ENCODE data around the gene TRMT2B. TPM values are rescaled to one million over a fixed set of nuclear protein-coding genes. Genes with fewer than 3 reads are reported as not detected.
"Not testable (repeated sequence)": the region's sequence is repeated elsewhere in the genome, so short reads cannot be mapped to it uniquely, and the experiment has no call there.

TRMT2B gene
- total and polyA plus RNA-seq, 2 donors from 2014 or later = 8.6 to 24.8 TPM

DNA sequence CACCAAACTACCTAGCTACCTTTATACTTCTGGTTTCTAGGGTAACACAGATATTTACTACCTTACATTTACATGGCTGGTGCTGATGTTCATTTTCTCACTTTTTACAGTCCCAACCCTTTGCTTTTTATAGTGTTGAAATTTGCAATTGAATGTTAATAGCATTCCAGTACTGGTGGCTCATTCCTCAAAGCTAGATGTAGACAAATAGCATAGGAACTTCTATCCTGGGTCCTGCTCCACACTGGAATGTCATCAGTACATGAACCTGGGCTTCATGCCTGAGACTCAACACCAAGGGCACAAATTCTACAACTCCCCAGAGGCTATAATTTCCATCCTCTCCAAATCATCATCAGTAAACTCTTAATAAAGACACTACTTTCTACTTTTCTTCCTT lies 10.3 kb upstream of the TRMT2B start:
- TF ChIP-seq, protein P1, sequence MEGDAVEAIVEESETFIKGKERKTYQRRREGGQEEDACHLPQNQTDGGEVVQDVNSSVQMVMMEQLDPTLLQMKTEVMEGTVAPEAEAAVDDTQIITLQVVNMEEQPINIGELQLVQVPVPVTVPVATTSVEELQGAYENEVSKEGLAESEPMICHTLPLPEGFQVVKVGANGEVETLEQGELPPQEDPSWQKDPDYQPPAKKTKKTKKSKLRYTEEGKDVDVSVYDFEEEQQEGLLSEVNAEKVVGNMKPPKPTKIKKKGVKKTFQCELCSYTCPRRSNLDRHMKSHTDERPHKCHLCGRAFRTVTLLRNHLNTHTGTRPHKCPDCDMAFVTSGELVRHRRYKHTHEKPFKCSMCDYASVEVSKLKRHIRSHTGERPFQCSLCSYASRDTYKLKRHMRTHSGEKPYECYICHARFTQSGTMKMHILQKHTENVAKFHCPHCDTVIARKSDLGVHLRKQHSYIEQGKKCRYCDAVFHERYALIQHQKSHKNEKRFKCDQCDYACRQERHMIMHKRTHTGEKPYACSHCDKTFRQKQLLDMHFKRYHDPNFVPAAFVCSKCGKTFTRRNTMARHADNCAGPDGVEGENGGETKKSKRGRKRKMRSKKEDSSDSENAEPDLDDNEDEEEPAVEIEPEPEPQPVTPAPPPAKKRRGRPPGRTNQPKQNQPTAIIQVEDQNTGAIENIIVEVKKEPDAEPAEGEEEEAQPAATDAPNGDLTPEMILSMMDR (IDR thresholded peaks at IDR 0.05; ENCODE audit: borderline replicate concordance, extremely low read depth, insufficient read depth) = no peak
- Histone ChIP-seq H3K4me3 (ENCODE audit: low read length in 3 of 3) (no peak overlapping the region), H3K27ac (ENCODE audit: low read depth in 2 of 2, low read length in 2 of 2) (no peak overlapping the region), H3K27me3 (ENCODE audit: control insufficient read depth, insufficient read depth, low read length) (no peaks in the 10 kb centered on the region), H3K9me3 (ENCODE audit: control insufficient read depth in 2 of 3, insufficient read depth in 1 of 3, low read length in 3 of 3) (no peaks in the 10 kb centered on the region), H3K9ac (ENCODE audit: low read length in 3 of 3) (no peak overlapping the region), H3K36me3 (ENCODE audit: control insufficient read depth in 2 of 3, insufficient read depth in 3 of 3, low read length in 3 of 3) (no peaks in the 10 kb centered on the region), H3K4me1 (ENCODE audit: control insufficient read depth in 2 of 3, insufficient read depth in 2 of 3, low read depth in 1 of 3, low read length in 3 of 3) (no peaks in the 10 kb centered on the region)
- DNase-seq (no peak), FAIRE-seq (no peak)
- intact Hi-C loops (cut with DNase I) = no loop called here

DNA sequence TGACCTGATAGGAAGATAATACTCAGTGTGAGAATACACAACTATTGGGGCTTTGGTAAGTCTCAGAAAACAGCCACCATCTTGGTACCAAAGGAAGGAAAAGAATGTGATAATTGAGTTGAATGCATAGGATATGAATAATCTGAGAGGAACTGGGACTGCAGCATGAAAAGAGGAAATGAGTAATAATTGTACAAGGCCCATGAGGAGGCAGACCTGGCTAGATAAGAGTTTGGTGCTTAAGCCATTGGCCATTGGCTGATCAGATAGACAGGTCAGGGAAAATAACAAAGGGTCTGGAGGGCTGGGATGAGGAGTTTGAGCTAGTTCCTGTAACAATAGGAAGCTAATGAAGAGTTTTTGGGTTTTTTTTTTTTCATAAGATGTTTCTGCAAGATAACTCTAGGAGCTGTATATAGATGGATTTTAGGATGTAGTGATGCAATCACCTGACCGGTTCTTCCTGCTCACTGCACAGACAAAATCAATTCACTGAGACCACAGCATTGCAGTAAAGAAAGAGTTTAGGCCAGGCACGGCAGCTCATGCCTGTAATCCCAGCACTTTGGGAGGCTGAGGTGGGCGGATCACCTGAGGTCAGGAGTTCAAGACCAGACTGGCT lies 5.3 kb upstream of the TRMT2B start:
- H3K4me1 ChIP-seq (ENCODE audit: control insufficient read depth in 2 of 3, insufficient read depth in 2 of 3, low read depth in 1 of 3, low read length in 3 of 3) = no peaks in the 10 kb centered on the region
- H3K9me3 ChIP-seq (ENCODE audit: control insufficient read depth in 2 of 3, insufficient read depth in 1 of 3, low read length in 3 of 3) = no peaks in the 10 kb centered on the region
- intact Hi-C loops (cut with DNase I) = no loop called here
- H3K27me3 ChIP-seq (ENCODE audit: control insufficient read depth, insufficient read depth, low read length) = no peaks in the 10 kb centered on the region
- FAIRE-seq (no peak), DNase-seq (no peak)
- H3K4me3 ChIP-seq (ENCODE audit: low read length in 3 of 3) = no peak overlapping the region
- no peak overlapping the region for H3K9ac ChIP-seq (ENCODE audit: low read length in 3 of 3)
- H3K27ac ChIP-seq (ENCODE audit: low read depth in 2 of 2, low read length in 2 of 2) = no peak overlapping the region
- TF ChIP-seq, protein P1 (IDR thresholded peaks at IDR 0.05; ENCODE audit: borderline replicate concordance, extremely low read depth, insufficient read depth) = no peak
- H3K36me3 ChIP-seq (ENCODE audit: control insufficient read depth in 2 of 3, insufficient read depth in 3 of 3, low read length in 3 of 3) = no peaks in the 10 kb centered on the region

DNA sequence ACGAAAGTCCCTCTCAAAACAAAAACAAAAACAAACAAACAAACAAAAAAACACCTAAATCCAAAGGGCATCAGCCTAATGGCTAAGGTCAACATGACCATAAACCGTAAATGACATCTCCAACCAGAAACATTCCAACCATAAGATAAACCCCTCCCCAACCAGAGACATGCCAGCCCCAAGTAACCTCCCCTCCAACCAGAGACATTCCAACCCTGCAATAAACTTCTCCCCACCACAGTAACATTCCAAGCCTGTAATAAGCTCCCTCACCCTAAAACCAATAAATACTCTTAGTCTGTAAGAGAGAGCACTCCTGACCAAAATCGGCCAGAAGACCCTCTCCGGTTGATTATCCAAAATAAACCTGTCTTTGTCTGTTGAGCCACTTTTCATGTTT lies 4.6 kb upstream of the TRMT2B start:
- intact Hi-C loops (cut with DNase I); H3K36me3 ChIP-seq (ENCODE audit: control insufficient read depth in 2 of 3, insufficient read depth in 3 of 3, low read length in 3 of 3); H3K27ac ChIP-seq (ENCODE audit: low read depth in 2 of 2, low read length in 2 of 2); H3K9me3 ChIP-seq (ENCODE audit: control insufficient read depth in 2 of 3, insufficient read depth in 1 of 3, low read length in 3 of 3); H3K9ac ChIP-seq (ENCODE audit: low read length in 3 of 3); DNase-seq; H3K27me3 ChIP-seq (ENCODE audit: control insufficient read depth, insufficient read depth, low read length); H3K4me3 ChIP-seq (ENCODE audit: low read length in 3 of 3); FAIRE-seq; H3K4me1 ChIP-seq (ENCODE audit: control insufficient read depth in 2 of 3, insufficient read depth in 2 of 3, low read depth in 1 of 3, low read length in 3 of 3): not testable (repeated sequence)

GRCh38 chrX:101051153-101051548 lies 760 bp downstream of the TRMT2B start:
- FAIRE-seq (no peak), DNase-seq (no peak)
- Histone ChIP-seq H3K9ac (ENCODE audit: low read length in 3 of 3) (peak overlapping the region; percentile 38 to 81 (median 60)), H3K27me3 (ENCODE audit: control insufficient read depth, insufficient read depth, low read length) (no peaks in the 10 kb centered on the region), H3K27ac (ENCODE audit: low read depth in 2 of 2, low read length in 2 of 2) (peak overlapping the region in 1 of 2 donors; percentile 63), H3K4me1 (ENCODE audit: control insufficient read depth in 2 of 3, insufficient read depth in 2 of 3, low read depth in 1 of 3, low read length in 3 of 3) (peaks cover 0 to 3% (median 0%) of the 10 kb centered on the region in 3 donors), H3K4me3 (ENCODE audit: low read length in 3 of 3) (peak overlapping the region; percentile 47 to 89 (median 87)), H3K36me3 (ENCODE audit: control insufficient read depth in 2 of 3, insufficient read depth in 3 of 3, low read length in 3 of 3) (no peaks in the 10 kb centered on the region), H3K9me3 (ENCODE audit: control insufficient read depth in 2 of 3, insufficient read depth in 1 of 3, low read length in 3 of 3) (no peaks in the 10 kb centered on the region)
- intact Hi-C loops (cut with DNase I) = no loop called here
- TF ChIP-seq, protein P1 (IDR thresholded peaks at IDR 0.05; ENCODE audit: borderline replicate concordance, extremely low read depth, insufficient read depth) = no peak
